Raji (cell line): ENCODE results near the gene GOSR2.

ENCODE experiments used
- POLR2A ChIP-seq: IDR thresholded peaks from 2 replicates; pipeline ENCODE4 v1.6.1; 2011; ENCODE audit warnings: low read depth, low read length, control low read depth; ENCODE audit not compliant: insufficient read depth

Gene GOSR2

GRCh38 chr17:46963571-46963970 lies 40.6 kb downstream of the GOSR2 start:
- TF ChIP-seq POLR2A = no peak

- TF ChIP-seq POLR2A = no peak
Measured at GRCh38 chr17:46964315-46965265, 41.6 kb downstream of the GOSR2 start.

GRCh38 chr17:46968224-46968834 lies 45.4 kb downstream of the GOSR2 start:
- TF ChIP-seq POLR2A = no peak

- no peak for TF ChIP-seq POLR2A
Measured at GRCh38 chr17:46968896-46969295, 45.9 kb downstream of the GOSR2 start.

- no peak for TF ChIP-seq POLR2A
Measured at GRCh38 chr17:46971647-46972300, 48.8 kb downstream of the GOSR2 start.

- no peak for TF ChIP-seq POLR2A
Measured at GRCh38 chr17:46972346-46972745, 49.4 kb downstream of the GOSR2 start.

- no peak for TF ChIP-seq POLR2A
Measured at GRCh38 chr17:46974086-46974485, 51.1 kb downstream of the GOSR2 start.

GRCh38 chr17:46975287-46975686 lies 52.3 kb downstream of the GOSR2 start:
- TF ChIP-seq POLR2A = no peak

- TF ChIP-seq POLR2A = no peak
Measured at GRCh38 chr17:46976626-46977270, 53.8 kb downstream of the GOSR2 start.

GRCh38 chr17:46977348-46977747 lies 54.4 kb downstream of the GOSR2 start:
- TF ChIP-seq POLR2A = no peak

- TF ChIP-seq POLR2A = no peak
Measured at GRCh38 chr17:46977750-46978488, 55.0 kb downstream of the GOSR2 start.

GRCh38 chr17:46978489-46979146 lies 55.7 kb downstream of the GOSR2 start:
- no peak for TF ChIP-seq POLR2A

GRCh38 chr17:46979147-46979863 lies 56.3 kb downstream of the GOSR2 start, which contains the start of gene RPRML:
Gene RPRML, minus strand, starts transcription at chr17:46979253. Its CDS starts 246 bp downstream, at chr17:46979007.
- TF ChIP-seq POLR2A = no peak
